HG02763 (cell line): ENCODE results near the gene ZNF414.

Source experiments
- ATAC-seq: cut with Tn5 transposase; IDR thresholded peaks from one replicate; pipeline ENCODE4 v1.9.1; 2021; ENCODE audit warnings: mild to moderate bottlenecking, moderate library complexity; ENCODE audit not compliant: unreplicated experiment

The ZNF414 gene

DNA sequence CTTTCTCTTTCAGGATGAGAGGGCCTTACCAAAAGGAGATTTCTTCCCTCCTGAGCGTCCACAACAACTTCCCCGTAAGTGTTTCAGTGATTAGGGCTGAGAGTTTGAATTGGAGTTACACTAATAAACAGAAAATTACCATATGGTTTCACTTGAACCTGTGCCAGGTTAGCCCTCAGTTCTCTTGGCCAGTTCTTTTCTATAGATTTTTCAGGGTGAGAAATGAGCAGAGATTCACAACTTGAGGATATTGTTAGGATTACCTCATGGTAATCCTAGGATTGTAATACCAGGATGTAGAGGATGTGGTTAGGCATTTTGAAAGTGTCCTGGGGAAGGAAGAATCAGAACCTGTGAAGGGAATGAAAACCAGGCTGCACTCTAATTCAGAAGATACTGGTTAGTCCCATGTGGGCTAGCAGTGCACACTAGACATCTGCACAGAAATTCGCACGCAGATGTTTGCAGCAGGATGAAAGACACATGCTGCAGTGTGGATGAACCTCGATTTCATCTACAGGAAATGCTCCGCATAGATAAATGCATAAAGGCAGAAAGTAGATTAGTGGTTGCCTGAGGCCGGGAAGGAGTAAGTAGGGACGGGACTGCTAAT, 45.1 kb downstream of the ZNF414 start:
- ATAC-seq = no peak

DNA sequence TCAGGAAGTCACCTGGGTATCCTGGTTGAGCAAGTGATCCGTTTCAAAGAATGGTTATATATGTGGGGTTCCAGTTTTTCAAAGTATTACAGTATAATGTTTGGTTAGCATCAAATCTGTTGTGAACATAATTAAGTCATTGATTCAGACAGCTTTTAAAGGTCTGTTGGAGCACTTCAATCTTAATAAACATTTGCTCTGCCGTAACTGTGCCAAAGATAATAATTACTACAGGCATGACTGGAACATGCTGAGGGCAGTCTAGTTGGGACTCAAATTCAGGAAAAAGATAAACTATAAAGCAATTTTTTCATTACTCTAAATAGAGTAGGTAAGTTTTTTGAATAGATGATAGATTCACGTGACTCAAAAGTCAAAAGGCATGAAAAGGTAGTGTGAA, 45.8 kb downstream of the ZNF414 start:
- ATAC-seq = no peak

DNA sequence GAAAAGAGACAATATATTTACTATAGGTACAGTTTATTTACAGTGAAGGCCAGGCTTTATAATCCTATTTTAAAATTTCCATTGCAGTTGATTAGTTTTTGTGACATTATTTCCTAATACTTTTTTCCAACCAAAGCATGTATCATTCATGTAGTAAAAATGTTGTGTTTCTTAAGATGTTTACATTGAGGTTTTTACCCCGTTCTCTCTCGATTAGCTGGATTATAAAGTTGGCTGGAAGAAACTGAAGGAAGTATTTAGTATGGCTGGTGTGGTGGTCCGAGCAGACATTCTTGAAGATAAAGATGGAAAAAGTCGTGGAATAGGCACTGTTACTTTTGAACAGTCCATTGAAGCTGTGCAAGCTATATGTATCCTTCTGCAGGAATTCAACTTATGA, 47.9 kb downstream of the ZNF414 start:
- ATAC-seq = no peak

- no peak for ATAC-seq
Measured at GRCh38 chr19:8463365-8463764, 50.6 kb downstream of the ZNF414 start.

DNA sequence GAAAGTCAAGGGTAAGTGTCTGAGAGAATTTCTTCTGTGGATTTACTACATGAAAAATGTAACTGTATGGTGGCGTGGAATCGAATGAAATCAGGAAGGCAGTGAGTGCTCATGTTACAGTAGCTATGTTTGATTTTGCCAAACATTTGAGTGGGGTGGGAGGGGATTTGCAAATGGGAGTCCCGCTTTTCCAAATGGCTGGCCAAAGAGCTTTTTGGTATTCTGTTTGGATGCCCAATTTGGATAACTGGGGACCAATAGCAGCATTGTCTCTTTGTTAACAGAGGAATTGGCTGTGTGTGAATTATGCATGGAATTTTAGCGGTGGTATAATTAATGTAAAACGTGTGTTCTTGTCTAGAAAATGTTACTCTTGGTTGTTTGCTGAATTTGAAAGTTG, 51.4 kb downstream of the ZNF414 start:
- ATAC-seq = no peak

- no peak for ATAC-seq
Measured at GRCh38 chr19:8461891-8462290, 52.1 kb downstream of the ZNF414 start.

DNA sequence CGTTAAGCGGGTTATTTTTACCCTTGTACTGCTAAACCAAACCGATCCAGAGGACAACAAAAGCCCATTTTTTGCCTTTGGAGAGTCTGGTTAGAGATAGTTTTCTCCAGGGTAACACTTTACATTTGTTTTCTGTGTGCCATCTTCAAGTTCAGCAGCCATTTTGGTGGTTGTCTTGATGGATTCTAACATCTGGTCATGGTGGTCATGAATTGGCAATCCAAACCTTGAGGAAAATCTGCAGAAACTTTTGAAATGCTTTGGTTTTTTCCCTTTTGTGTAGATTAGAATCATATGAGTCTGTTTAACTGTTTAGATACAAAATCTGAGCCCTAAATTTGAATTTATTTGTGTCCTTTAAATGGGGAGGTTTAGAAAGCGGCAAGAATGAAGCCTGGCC, 52.6 kb downstream of the ZNF414 start:
- no peak for ATAC-seq

DNA sequence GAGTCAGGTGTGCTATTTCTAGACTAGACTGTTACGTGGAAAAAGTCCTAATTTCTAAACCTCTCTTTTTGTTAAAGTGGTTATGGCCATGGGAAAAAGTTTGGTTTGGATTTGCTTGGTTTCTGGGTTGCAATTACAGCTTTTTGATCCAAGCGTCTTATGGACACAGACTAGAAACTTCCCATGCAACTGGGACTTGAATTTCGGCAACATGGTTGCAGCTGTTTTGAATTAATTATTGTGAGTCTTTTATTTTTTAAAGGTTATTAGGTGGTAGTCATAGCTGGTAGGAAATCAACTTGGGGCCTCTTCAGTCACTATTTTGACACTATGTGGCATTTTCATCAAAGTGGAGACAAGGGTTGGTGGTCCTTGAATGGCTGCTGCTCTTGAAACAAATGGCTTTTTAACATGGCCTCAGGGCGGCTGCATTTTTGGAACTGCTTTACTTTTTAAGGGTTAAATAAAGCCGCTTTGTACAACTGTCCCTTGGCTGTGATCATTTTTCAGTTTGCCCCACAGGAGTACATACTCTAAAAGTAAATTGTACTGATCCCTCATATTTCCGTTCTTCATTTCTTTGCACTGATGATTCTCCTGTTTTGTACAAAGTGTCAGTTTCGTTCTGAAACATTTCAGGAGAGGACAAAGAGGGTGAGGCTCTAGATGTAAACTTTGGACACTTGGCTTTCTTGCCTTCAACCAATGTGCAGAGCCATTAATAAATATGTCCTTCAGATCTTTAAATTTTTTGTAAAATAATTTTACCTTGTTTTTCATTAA, 53.3 kb downstream of the ZNF414 start:
- ATAC-seq = no peak
